Coronary artery (tissue), 2 donors: ENCODE measurements around the gene CROCC2.

Experiments
- DNase-seq: peaks from one replicate; pipeline ENCODE4 v3.0.0-alpha.2; 2017; ENCODE audit warnings: low spot score
- H3K27ac ChIP-seq, 2 donors: fragments of 200-600 bp; sonication (generic); one replicate each; pipeline ENCODE4 v1.5.1; 2016 to 2019
- H3K4me3 ChIP-seq: fragments of 200-600 bp; sonication (generic); 2 replicates; pipeline ENCODE4 v1.5.1; 2016; ENCODE audit warnings: mild to moderate bottlenecking, moderate library complexity
- TF ChIP-seq, protein P1 (sequence below): fragments of 200-600 bp; sonication (generic); IDR thresholded peaks from one replicate; pipeline ENCODE4 v1.5.1; 2019; ENCODE audit warnings: antibody characterized with exemption

Gene CROCC2

DNA sequence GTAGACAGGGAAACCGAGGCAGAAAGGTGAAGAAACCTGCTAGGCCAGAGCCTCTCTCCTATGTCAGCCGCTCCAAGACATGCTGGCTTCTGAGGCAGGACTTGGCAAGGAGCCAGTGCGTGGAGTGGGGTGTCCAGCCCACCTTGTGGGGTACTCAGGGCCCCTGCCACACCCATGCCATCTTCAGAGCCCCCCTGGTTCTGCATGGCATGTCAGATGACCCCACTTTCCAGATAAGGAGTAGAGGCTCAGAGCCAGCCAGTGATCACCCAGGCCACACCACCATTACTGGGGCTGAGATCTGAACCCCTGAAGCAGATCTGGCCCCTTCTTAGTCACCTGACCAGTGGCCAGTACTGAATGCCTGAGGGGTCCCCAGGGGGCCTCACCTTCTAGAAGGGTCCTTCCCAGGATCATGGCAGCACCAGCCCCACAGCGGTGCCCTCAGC, 14.7 kb downstream of the CROCC2 start:
- Histone ChIP-seq H3K27ac (peak overlapping the region; percentile 27 to 82), H3K4me3 (no peak overlapping the region)
- TF ChIP-seq, protein P1, sequence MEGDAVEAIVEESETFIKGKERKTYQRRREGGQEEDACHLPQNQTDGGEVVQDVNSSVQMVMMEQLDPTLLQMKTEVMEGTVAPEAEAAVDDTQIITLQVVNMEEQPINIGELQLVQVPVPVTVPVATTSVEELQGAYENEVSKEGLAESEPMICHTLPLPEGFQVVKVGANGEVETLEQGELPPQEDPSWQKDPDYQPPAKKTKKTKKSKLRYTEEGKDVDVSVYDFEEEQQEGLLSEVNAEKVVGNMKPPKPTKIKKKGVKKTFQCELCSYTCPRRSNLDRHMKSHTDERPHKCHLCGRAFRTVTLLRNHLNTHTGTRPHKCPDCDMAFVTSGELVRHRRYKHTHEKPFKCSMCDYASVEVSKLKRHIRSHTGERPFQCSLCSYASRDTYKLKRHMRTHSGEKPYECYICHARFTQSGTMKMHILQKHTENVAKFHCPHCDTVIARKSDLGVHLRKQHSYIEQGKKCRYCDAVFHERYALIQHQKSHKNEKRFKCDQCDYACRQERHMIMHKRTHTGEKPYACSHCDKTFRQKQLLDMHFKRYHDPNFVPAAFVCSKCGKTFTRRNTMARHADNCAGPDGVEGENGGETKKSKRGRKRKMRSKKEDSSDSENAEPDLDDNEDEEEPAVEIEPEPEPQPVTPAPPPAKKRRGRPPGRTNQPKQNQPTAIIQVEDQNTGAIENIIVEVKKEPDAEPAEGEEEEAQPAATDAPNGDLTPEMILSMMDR, result no peak
- DNase-seq, result no peak

DNA sequence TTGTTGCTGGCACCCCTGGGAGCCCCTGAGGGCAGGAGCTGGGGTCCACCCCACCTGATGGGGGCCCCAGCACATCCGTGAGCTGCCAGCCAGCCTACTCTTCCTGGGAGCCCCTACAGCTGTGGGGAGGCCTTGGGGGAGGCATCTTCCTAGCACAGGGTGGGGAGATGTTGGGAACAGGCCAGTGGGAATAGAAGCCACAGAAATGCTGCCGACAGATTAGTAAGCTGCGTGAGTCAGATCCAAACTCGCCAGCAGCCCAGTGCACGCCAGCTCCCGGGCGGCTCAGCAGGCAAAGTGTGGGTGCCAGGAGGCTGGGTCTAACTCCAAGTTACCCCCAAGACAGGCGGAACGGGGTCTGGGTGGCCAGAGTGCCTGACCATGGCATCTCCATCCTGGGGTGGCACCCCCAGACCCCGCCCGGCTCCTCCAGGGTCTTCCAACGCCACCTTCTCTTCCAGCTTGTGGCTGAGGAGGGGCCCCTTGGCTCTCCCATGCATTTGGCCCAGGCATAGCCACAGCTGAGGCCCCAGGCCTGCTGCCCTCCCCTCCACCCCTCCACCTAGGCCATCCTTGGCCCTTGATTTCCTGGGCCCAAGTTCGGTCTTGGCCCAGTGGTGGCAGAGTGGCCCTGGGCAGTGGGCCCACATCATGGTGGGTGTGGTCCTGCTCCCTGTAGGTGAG, 15.3 kb downstream of the CROCC2 start:
- peak; percentile 83 for DNase-seq
- TF ChIP-seq, protein P1, result no peak
- H3K27ac ChIP-seq, result peak overlapping the region; percentile 27 to 82
- no peak overlapping the region for H3K4me3 ChIP-seq

DNA sequence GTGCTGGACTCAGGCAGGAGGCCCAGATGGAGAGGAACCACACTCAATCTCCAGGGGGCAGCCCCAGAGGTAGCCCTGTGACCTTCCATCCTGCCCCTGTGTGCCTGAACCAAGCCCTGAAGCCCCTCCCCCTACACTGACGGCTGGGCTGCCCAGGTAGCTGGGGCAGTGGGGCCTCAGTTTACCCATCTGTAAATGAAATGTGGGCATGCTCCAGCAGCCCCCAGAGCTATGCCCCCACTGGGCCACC, 15.8 kb downstream of the CROCC2 start:
- Histone ChIP-seq H3K27ac (peak overlapping the region in 1 of 2 donors; percentile 82), H3K4me3 (no peak overlapping the region)
- TF ChIP-seq, protein P1, result no peak
- peak; percentile 67 for DNase-seq

DNA sequence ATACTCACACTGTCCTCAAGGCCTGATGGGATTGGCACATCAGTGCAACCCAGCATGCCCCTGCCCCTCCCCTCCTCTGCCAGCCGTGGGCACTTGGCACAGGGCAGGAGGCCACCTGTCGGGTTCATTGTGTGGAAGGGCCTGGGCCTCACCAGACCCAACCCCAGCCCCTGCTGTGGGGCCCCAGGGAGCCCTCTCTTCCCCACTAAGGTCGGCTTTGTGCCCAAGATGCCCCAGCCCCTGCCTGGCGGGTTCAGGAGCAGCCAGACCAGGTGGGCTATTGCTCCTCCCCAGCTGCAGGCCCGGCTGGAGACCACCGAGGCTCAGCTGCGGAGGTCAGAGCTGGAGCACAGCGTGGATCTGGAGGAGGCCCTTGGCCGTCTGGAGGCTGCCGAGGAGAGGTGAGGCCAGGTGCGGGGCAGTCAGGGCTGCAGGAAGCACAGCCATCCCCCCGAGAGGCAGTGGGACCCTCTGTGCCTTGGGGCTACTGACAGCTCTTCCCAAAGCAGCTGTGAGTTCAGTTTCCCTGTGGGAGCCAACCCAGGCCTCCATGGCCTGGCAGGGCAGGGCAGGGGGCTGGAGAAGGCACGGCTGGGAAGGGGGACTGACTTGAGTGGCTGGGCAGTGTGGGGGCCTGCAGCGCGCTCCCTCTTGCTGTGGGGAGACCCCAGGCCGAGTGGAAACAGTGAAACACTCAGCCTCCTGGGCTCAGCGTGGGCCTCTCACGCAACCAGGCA, 16.3 kb downstream of the CROCC2 start:
- TF ChIP-seq, protein P1, result no peak
- H3K4me3 ChIP-seq, result no peak overlapping the region
- peak; percentile 69 for DNase-seq
- peak overlapping the region in 1 of 2 donors; percentile 82 for H3K27ac ChIP-seq

DNA sequence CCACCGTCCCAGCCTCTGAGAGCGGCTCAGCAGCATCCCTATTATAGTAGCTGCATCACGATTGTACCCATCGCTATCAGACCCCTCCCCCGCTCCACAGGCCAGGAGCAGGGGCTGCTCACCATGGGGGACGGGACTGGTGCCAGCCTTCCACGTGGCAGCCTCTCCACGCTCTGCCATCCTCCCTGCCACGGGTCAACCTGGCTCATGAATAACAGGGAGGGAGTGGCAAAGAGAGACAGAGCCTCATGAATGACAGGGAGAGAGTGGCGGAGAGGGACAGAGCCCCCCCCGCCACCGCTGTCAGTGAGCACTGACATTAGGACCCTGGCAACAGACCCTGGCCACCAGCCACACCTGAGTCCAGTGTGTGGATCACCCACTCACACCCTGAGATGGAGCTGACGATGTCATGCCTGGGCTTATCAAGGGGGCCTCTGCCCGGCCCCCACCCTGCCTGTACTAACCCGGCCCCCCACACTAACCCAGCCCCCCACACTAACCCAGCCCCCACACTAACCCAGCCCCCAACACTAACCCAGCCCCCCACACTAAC, 16.9 kb downstream of the CROCC2 start:
- peak overlapping the region in 1 of 2 donors; percentile 82 for H3K27ac ChIP-seq
- TF ChIP-seq, protein P1, result no peak
- H3K4me3 ChIP-seq, result no peak overlapping the region
- peak; percentile 59 for DNase-seq

DNA sequence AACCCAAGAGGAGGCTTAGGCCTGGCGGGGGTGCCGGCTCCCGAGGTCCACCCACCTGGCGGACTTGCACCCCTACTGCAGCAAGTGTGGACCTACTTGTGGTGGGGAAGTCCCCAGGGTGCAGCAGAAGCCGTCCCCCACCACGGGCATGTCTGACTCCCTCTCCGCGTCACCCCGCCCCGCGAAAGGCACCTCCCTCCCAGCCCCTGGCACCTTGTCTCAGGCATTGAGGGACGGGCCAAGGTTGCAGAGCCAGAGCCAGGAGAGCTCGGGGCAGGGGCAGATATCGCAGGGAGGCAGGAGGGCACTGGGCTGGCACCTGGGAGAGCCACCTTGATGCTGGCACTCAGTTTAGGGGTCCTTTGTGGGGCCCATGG, 19.0 kb downstream of the CROCC2 start:
- Histone ChIP-seq H3K4me3 (no peak overlapping the region), H3K27ac (no peak overlapping the region)
- TF ChIP-seq, protein P1, result no peak
- DNase-seq, result peak; percentile 69
